Trophoblast cell (in vitro differentiated cells and primary cell): Measurements from ENCODE around the gene LHX2.

Source experiments
- DNase-seq, 2 donors: peaks; one replicate each; pipeline ENCODE4 v3.0.0-alpha.2; 2016
- H2AFZ ChIP-seq: 2 replicates; pipeline ENCODE4 v1.6.1; 2013; ENCODE audit warnings: low read length, moderate library complexity, mild to moderate bottlenecking; ENCODE audit not compliant: insufficient read depth, poor library complexity
- H2AK5ac ChIP-seq: 2 replicates; pipeline ENCODE4 v1.6.1; 2013; ENCODE audit warnings: mild to moderate bottlenecking, low read length
- H2BK120ac ChIP-seq: 2 replicates; pipeline ENCODE4 v1.6.1; 2013; ENCODE audit warnings: low read length, mild to moderate bottlenecking, moderate library complexity; ENCODE audit not compliant: insufficient read depth, poor library complexity
- H2BK12ac ChIP-seq: 2 replicates; pipeline ENCODE4 v1.6.1; 2013; ENCODE audit warnings: mild to moderate bottlenecking, low read length, moderate library complexity
- H2BK5ac ChIP-seq: 2 replicates; pipeline ENCODE4 v1.6.1; 2013; ENCODE audit warnings: low read length, low read depth, moderate library complexity, mild to moderate bottlenecking; ENCODE audit not compliant: poor library complexity
- H3K14ac ChIP-seq: 2 replicates; pipeline ENCODE4 v1.6.1; 2013; ENCODE audit warnings: mild to moderate bottlenecking, low read length
- H3K18ac ChIP-seq: 2 replicates; pipeline ENCODE4 v1.6.1; 2013; ENCODE audit warnings: mild to moderate bottlenecking, low read length
- H3K23ac ChIP-seq: 2 replicates; pipeline ENCODE4 v1.6.1; 2013; ENCODE audit warnings: low read length
- H3K27ac ChIP-seq: 2 replicates; pipeline ENCODE4 v1.5.1; 2013; ENCODE audit warnings: low read depth, mild to moderate bottlenecking, inconsistent platforms, low read length, moderate library complexity
- H3K27me3 ChIP-seq: 2 replicates; pipeline ENCODE4 v1.6.1; 2013; ENCODE audit warnings: inconsistent platforms, mild to moderate bottlenecking, low read length, moderate library complexity; ENCODE audit not compliant: insufficient read depth
- H3K36me3 ChIP-seq, 2 experiments: 1 replicate in 1 of 2; 2 replicates in 1 of 2; pipeline ENCODE4 v1.6.1; 2013; ENCODE audit warnings: low read length in 2 of 2, mild to moderate bottlenecking in 2 of 2, moderate library complexity in 1 of 2; ENCODE audit not compliant: insufficient read depth in 2 of 2, control insufficient read depth in 1 of 2
- H3K4ac ChIP-seq: 2 replicates; pipeline ENCODE4 v1.6.1; 2013; ENCODE audit warnings: low read depth, mild to moderate bottlenecking, low read length, moderate library complexity
- H3K4me1 ChIP-seq, 2 experiments: 1 replicate in 1 of 2; 2 replicates in 1 of 2; pipeline ENCODE4 v1.6.1; 2013; ENCODE audit warnings: low read length in 2 of 2, mild to moderate bottlenecking in 2 of 2, moderate library complexity in 1 of 2; ENCODE audit not compliant: insufficient read depth in 2 of 2, control insufficient read depth in 1 of 2
- H3K4me2 ChIP-seq: 2 replicates; pipeline ENCODE4 v1.6.1; 2013; ENCODE audit warnings: inconsistent platforms, mild to moderate bottlenecking, low read length, moderate library complexity
- H3K4me3 ChIP-seq: 2 replicates; pipeline ENCODE4 v1.5.1; 2013; ENCODE audit warnings: mild to moderate bottlenecking, low read depth, low read length, inconsistent platforms
- H3K79me1 ChIP-seq: one replicate; pipeline ENCODE4 v1.6.1; 2013; ENCODE audit warnings: low read length
- H3K79me2 ChIP-seq: 2 replicates; pipeline ENCODE4 v1.6.1; 2013; ENCODE audit warnings: low read length, mild to moderate bottlenecking; ENCODE audit not compliant: control insufficient read depth, insufficient read depth, poor library complexity
- H3K9ac ChIP-seq: 2 replicates; pipeline ENCODE4 v1.6.1; 2013; ENCODE audit warnings: mild to moderate bottlenecking, low read length
- H3K9me3 ChIP-seq: 2 replicates; pipeline ENCODE4 v1.6.1; 2013; ENCODE audit warnings: low read depth, mild to moderate bottlenecking, control low read depth, inconsistent platforms, low read length; ENCODE audit not compliant: insufficient read depth
- H4K12ac ChIP-seq: 2 replicates; pipeline ENCODE4 v1.6.1; 2013; ENCODE audit warnings: low read depth, mild to moderate bottlenecking, low read length, moderate library complexity
- H4K8ac ChIP-seq: 2 replicates; pipeline ENCODE4 v1.6.1; 2013; ENCODE audit warnings: low read depth, mild to moderate bottlenecking, low read length, moderate library complexity
- H4K91ac ChIP-seq: one replicate; pipeline ENCODE4 v1.6.1; 2013; ENCODE audit warnings: low read depth, mild to moderate bottlenecking, low read length, moderate library complexity
- WGBS: extraction: QIAGEN DNeasy Blood & Tissue Kit; methylation state at CpG from one replicate; pipeline ENCODE4 v1.1.7; 2013; ENCODE audit warnings: missing lambda C conversion rate; ENCODE audit not compliant: insufficient read length, insufficient coverage; ENCODE audit errors: extremely low coverage; 5-methylcytosine and 5-hydroxymethylcytosine counted together

The LHX2 gene

GRCh38 chr9:124001866-124002525, 9.6 kb upstream of the LHX2 start:
- no peak overlapping the region for H4K91ac ChIP-seq
- no peak overlapping the region for H3K14ac ChIP-seq
- H2BK5ac ChIP-seq: no peak overlapping the region
- H4K12ac ChIP-seq: no peak overlapping the region
- no peaks in the 10 kb centered on the region for H3K79me1 ChIP-seq
- no peak overlapping the region for H2BK120ac ChIP-seq
- no peak overlapping the region for H3K9ac ChIP-seq
- DNase-seq: no peak
- H2AFZ ChIP-seq: no peak overlapping the region
- H3K4me3 ChIP-seq: no peak overlapping the region
- H3K4ac ChIP-seq: no peak overlapping the region
- H3K27me3 ChIP-seq: peaks cover 85% of the 10 kb centered on the region
- H4K8ac ChIP-seq: no peak overlapping the region
- H2AK5ac ChIP-seq: no peak overlapping the region
- no peaks in the 10 kb centered on the region for H3K79me2 ChIP-seq
- no CpG with 5 or more reads among the region's 5 CpGs for WGBS
- H3K23ac ChIP-seq: no peak overlapping the region
- no peak overlapping the region for H2BK12ac ChIP-seq
- peaks cover 2 to 4% of the 10 kb centered on the region in 2 experiments for H3K4me1 ChIP-seq
- no peak overlapping the region for H3K18ac ChIP-seq
- no peaks in the 10 kb centered on the region for H3K36me3 ChIP-seq
- H3K27ac ChIP-seq: no peak overlapping the region
- peaks cover 8% of the 10 kb centered on the region for H3K9me3 ChIP-seq
- H3K4me2 ChIP-seq: no peak overlapping the region

- Histone ChIP-seq H3K4ac (no peak overlapping the region), H4K12ac (no peak overlapping the region), H3K27me3 (peaks cover 85% of the 10 kb centered on the region), H3K9ac (no peak overlapping the region), H3K27ac (no peak overlapping the region), H4K91ac (no peak overlapping the region), H3K23ac (no peak overlapping the region), H2BK5ac (no peak overlapping the region), H2AFZ (no peak overlapping the region), H2BK12ac (no peak overlapping the region), H3K18ac (no peak overlapping the region), H3K9me3 (peaks cover 4% of the 10 kb centered on the region), H4K8ac (no peak overlapping the region), H3K36me3 (no peaks in the 10 kb centered on the region), H3K4me1 (peaks cover 9 to 11% of the 10 kb centered on the region in 2 experiments), H3K4me2 (no peak overlapping the region), H3K14ac (no peak overlapping the region), H2BK120ac (no peak overlapping the region), H3K79me2 (no peaks in the 10 kb centered on the region), H2AK5ac (no peak overlapping the region), H3K79me1 (no peaks in the 10 kb centered on the region), H3K4me3 (no peak overlapping the region)
- no peak for DNase-seq
- WGBS: no CpG with 5 or more reads among the region's 4 CpGs
These were observed 7.8 kb upstream of the LHX2 start for GRCh38 chr9:124003636-124004349.

DNA sequence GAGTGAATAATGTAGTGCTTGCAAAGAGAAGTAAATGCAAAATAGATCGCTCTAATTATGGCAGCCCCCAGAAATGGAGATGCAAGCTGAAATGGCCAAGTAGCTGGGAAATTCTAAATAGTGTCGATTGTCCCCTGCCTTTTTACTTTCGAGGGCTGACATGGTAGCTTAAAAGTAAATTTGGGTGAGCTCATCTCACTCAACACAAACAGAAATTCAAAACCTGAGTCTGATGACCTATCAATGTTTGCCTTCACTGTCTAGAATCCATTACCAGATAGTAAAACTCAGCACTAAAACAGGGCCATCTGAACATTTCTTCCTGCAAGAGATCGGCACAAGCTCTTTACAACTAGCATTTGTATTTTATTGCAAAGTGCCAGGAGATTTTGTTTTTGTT, 7.0 kb upstream of the LHX2 start:
- H4K12ac ChIP-seq: no peak overlapping the region
- no peak overlapping the region for H4K8ac ChIP-seq
- H3K79me1 ChIP-seq: no peaks in the 10 kb centered on the region
- no peak overlapping the region for H2BK120ac ChIP-seq
- no peak overlapping the region for H2BK5ac ChIP-seq
- H3K9me3 ChIP-seq: peaks cover 3% of the 10 kb centered on the region
- H3K79me2 ChIP-seq: no peaks in the 10 kb centered on the region
- no peak overlapping the region for H3K4ac ChIP-seq
- no peak overlapping the region for H3K23ac ChIP-seq
- H3K4me1 ChIP-seq: peaks cover 9 to 15% of the 10 kb centered on the region in 2 experiments
- no peaks in the 10 kb centered on the region for H3K36me3 ChIP-seq
- no peak overlapping the region for H3K4me2 ChIP-seq
- no peak overlapping the region for H3K4me3 ChIP-seq
- no peak overlapping the region for H2BK12ac ChIP-seq
- no peak overlapping the region for H3K9ac ChIP-seq
- DNase-seq: no peak
- no peak overlapping the region for H3K14ac ChIP-seq
- H2AK5ac ChIP-seq: no peak overlapping the region
- H3K27me3 ChIP-seq: peaks cover 87% of the 10 kb centered on the region
- no peak overlapping the region for H4K91ac ChIP-seq
- WGBS: no CpG with 5 or more reads among the region's 4 CpGs
- H3K18ac ChIP-seq: no peak overlapping the region
- no peak overlapping the region for H2AFZ ChIP-seq
- no peak overlapping the region for H3K27ac ChIP-seq

DNA sequence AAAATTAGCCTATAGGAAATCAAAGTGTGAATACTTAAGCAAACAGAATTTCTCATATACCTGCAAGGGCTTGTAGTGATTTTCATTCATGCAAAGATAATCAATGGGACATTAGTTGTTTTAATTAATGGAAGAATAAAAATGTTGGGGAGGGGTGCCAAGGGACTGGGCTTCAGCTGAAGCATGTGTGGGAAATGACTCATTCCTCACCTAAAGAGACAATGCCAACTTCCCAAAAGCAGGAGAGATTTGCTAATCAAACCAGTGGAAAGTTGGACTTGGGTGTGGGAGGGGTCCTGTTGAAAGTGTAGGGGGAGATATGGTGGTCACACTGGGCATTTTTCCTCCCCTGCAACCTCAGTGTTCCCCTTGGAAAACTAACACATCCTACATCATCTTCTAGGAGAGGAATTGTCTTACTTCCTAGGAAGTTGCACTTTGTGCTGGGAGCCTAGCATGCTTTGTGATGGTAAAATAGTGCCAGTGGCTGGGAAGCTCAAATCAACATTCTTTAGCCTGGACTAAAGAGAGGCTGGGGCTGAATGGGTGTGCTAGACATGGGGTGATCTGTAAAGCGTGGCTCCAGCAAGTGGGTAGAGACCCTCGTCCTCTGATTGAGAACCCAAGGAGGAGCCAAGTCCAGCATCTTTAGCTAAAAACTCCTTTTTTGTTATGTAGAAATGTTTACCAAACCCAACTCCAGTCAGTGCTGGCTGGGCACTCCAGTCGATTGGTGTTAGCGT, 6.4 kb upstream of the LHX2 start:
- no peak overlapping the region for H2BK120ac ChIP-seq
- no peak overlapping the region for H2BK5ac ChIP-seq
- H3K4me3 ChIP-seq: no peak overlapping the region
- H3K79me1 ChIP-seq: no peaks in the 10 kb centered on the region
- H2AK5ac ChIP-seq: no peak overlapping the region
- H4K12ac ChIP-seq: no peak overlapping the region
- no peak overlapping the region for H3K4me2 ChIP-seq
- no peak overlapping the region for H3K23ac ChIP-seq
- peaks cover 3% of the 10 kb centered on the region for H3K9me3 ChIP-seq
- no peak overlapping the region for H3K27ac ChIP-seq
- no peak overlapping the region for H3K14ac ChIP-seq
- no peak overlapping the region for H3K4ac ChIP-seq
- no peak overlapping the region for H4K8ac ChIP-seq
- WGBS: no CpG with 5 or more reads among the region's 4 CpGs
- H4K91ac ChIP-seq: no peak overlapping the region
- no peaks in the 10 kb centered on the region for H3K79me2 ChIP-seq
- H3K4me1 ChIP-seq: peaks cover 9 to 15% of the 10 kb centered on the region in 2 experiments
- H2AFZ ChIP-seq: no peak overlapping the region
- no peak overlapping the region for H3K18ac ChIP-seq
- H3K36me3 ChIP-seq: no peaks in the 10 kb centered on the region
- no peak overlapping the region for H3K9ac ChIP-seq
- H2BK12ac ChIP-seq: no peak overlapping the region
- H3K27me3 ChIP-seq: peaks cover 88% of the 10 kb centered on the region
- DNase-seq: no peak
